Measurements from ENCODE around the gene TEAD1. TPM values are rescaled to one million over a fixed set of nuclear protein-coding genes. Genes with fewer than 3 reads are reported as not detected.

The TEAD1 gene
- total and polyA plus RNA-seq, 2 experiments from 2014 or later = 24.5 to 103 TPM

DNA sequence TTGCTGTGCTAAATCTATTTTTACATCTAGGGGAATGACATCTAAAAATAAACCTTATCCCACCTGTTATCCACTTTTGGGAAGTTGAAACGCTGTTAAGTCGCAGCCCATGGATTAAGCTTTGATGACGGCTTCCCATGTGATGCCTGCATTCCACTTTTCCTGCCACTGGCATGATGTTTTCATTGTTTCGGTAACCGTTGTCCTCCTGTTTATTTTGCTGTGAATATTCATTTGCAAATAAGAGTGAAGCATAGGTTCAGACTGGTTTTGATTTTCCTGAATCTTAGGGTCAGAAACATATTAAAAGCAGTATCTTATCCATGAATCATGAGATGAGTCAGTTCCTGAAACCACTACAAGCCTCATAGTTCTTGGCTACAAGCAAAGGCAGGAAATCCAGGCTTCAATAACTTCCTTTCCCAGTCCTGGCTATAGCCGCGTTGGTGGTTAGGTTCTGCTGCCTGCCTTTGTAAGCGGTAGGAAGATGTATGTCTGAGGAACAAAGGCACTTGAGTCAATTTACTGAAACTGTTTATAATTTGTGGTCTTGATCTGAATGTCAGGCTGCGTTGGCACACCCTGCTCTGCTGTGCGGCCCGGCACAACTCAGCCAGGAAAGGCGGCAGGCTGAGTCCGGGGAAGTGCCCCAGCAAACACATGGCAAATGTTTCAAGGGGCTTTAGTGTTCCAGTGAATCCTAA lies 19.4 kb downstream of the TEAD1 start (continued):
- TF ChIP-seq JUNB (IDR thresholded peaks at IDR 0.05; ENCODE audit: unreplicated experiment) = no peak

DNA sequence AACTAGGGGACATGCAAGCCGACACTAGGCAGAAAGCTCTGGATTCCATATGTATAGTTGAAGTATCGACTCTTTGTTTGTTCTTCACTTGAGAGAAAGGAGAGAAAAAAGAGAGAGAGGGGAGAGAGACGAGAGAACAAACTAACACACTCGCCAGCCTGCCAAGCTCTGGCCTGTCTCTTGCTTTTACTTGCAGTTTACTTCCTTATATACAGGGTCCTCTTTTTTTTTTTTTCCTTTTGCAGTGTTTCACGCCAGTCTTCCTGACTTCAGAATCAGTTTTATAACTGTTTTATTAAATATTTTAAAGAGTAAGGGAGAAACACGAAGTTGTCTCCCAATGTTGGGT lies 19.9 kb downstream of the TEAD1 start:
- H3K9me2 ChIP-seq (ENCODE audit: insufficient read depth) = no peaks in the 10 kb centered on the region
- Mint-ChIP-seq H3K4me1 (peaks cover 92% of the 10 kb centered on the region), H3K4me3 (no peak overlapping the region; the same call in 2 of the 3 replicates), H3K36me3 (ENCODE audit: low read depth) (no peaks in the 10 kb centered on the region), H3K9me3 (no peaks in the 10 kb centered on the region), H3K27ac (peak overlapping the region; percentile 54; the same call in 1 of the 2 replicates), H3K27me3 (ENCODE audit: insufficient read depth, low read depth, poor library complexity) (peaks cover 13% of the 10 kb centered on the region)
- H3K4me2 ChIP-seq = peak overlapping the region; percentile 42
- peaks cover 92% of the 10 kb centered on the region for H3K4me1 ChIP-seq (ENCODE audit: insufficient read depth)
- H4K20me1 ChIP-seq (replicated peaks; ENCODE audit: insufficient read depth) = peaks cover 83% of the 10 kb centered on the region
- no peaks in the 10 kb centered on the region for H3F3A ChIP-seq (replicated peaks; ENCODE audit: low read depth)
- no peaks in the 10 kb centered on the region for H3K36me3 ChIP-seq (ENCODE audit: insufficient read depth)
- H3K4me3 ChIP-seq = no peak overlapping the region
- H2AFZ ChIP-seq = no peak overlapping the region
- H3K27me3 ChIP-seq (ENCODE audit: insufficient read depth) = no peaks in the 10 kb centered on the region
- peak overlapping the region; percentile 52; the same call in 1 of the 2 replicates for H3K27ac ChIP-seq (ENCODE audit: low read depth)
- DNase-seq (ENCODE audit: low spot score) = peak; percentile 37
- H3K79me2 ChIP-seq (replicated peaks; ENCODE audit: insufficient read depth) = peaks cover 100% of the 10 kb centered on the region
- TF ChIP-seq, protein P1, sequence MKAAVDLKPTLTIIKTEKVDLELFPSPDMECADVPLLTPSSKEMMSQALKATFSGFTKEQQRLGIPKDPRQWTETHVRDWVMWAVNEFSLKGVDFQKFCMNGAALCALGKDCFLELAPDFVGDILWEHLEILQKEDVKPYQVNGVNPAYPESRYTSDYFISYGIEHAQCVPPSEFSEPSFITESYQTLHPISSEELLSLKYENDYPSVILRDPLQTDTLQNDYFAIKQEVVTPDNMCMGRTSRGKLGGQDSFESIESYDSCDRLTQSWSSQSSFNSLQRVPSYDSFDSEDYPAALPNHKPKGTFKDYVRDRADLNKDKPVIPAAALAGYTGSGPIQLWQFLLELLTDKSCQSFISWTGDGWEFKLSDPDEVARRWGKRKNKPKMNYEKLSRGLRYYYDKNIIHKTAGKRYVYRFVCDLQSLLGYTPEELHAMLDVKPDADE (IDR thresholded peaks at IDR 0.05) = no peak
- TF ChIP-seq, protein P2, sequence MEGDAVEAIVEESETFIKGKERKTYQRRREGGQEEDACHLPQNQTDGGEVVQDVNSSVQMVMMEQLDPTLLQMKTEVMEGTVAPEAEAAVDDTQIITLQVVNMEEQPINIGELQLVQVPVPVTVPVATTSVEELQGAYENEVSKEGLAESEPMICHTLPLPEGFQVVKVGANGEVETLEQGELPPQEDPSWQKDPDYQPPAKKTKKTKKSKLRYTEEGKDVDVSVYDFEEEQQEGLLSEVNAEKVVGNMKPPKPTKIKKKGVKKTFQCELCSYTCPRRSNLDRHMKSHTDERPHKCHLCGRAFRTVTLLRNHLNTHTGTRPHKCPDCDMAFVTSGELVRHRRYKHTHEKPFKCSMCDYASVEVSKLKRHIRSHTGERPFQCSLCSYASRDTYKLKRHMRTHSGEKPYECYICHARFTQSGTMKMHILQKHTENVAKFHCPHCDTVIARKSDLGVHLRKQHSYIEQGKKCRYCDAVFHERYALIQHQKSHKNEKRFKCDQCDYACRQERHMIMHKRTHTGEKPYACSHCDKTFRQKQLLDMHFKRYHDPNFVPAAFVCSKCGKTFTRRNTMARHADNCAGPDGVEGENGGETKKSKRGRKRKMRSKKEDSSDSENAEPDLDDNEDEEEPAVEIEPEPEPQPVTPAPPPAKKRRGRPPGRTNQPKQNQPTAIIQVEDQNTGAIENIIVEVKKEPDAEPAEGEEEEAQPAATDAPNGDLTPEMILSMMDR (conservative IDR thresholded peaks at IDR 0.05; ENCODE audit: low read depth in 2 of 2) = no peak
- TF ChIP-seq POLR2AphosphoS5 (IDR thresholded peaks at IDR 0.05; ENCODE audit: low read depth) (no peak), ZNF331 (CRISPR knock-in tag; IDR thresholded peaks at IDR 0.05; ENCODE audit: low read depth) (no peak), NANOG (IDR thresholded peaks at IDR 0.05; ENCODE audit: borderline replicate concordance) (no peak), ZNF114 (CRISPR knock-in tag; IDR thresholded peaks at IDR 0.05) (no peak), EZH2 (IDR thresholded peaks at IDR 0.05; ENCODE audit: low read depth, unreplicated experiment) (no peak), JUNB (IDR thresholded peaks at IDR 0.05; ENCODE audit: unreplicated experiment) (no peak), EZH2phosphoT487 (IDR thresholded peaks at IDR 0.05; ENCODE audit: unreplicated experiment) (no peak), STAT1 (IDR thresholded peaks at IDR 0.05; ENCODE audit: unreplicated experiment) (no peak), CREB1 (CRISPR knock-in tag; IDR thresholded peaks at IDR 0.05; ENCODE audit: low read depth) (no peak)
- TF ChIP-seq, protein P3, sequence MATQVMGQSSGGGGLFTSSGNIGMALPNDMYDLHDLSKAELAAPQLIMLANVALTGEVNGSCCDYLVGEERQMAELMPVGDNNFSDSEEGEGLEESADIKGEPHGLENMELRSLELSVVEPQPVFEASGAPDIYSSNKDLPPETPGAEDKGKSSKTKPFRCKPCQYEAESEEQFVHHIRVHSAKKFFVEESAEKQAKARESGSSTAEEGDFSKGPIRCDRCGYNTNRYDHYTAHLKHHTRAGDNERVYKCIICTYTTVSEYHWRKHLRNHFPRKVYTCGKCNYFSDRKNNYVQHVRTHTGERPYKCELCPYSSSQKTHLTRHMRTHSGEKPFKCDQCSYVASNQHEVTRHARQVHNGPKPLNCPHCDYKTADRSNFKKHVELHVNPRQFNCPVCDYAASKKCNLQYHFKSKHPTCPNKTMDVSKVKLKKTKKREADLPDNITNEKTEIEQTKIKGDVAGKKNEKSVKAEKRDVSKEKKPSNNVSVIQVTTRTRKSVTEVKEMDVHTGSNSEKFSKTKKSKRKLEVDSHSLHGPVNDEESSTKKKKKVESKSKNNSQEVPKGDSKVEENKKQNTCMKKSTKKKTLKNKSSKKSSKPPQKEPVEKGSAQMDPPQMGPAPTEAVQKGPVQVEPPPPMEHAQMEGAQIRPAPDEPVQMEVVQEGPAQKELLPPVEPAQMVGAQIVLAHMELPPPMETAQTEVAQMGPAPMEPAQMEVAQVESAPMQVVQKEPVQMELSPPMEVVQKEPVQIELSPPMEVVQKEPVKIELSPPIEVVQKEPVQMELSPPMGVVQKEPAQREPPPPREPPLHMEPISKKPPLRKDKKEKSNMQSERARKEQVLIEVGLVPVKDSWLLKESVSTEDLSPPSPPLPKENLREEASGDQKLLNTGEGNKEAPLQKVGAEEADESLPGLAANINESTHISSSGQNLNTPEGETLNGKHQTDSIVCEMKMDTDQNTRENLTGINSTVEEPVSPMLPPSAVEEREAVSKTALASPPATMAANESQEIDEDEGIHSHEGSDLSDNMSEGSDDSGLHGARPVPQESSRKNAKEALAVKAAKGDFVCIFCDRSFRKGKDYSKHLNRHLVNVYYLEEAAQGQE (IDR thresholded peaks at IDR 0.05; ENCODE audit: unreplicated experiment) = no peak
- TF ChIP-seq, protein P4, sequence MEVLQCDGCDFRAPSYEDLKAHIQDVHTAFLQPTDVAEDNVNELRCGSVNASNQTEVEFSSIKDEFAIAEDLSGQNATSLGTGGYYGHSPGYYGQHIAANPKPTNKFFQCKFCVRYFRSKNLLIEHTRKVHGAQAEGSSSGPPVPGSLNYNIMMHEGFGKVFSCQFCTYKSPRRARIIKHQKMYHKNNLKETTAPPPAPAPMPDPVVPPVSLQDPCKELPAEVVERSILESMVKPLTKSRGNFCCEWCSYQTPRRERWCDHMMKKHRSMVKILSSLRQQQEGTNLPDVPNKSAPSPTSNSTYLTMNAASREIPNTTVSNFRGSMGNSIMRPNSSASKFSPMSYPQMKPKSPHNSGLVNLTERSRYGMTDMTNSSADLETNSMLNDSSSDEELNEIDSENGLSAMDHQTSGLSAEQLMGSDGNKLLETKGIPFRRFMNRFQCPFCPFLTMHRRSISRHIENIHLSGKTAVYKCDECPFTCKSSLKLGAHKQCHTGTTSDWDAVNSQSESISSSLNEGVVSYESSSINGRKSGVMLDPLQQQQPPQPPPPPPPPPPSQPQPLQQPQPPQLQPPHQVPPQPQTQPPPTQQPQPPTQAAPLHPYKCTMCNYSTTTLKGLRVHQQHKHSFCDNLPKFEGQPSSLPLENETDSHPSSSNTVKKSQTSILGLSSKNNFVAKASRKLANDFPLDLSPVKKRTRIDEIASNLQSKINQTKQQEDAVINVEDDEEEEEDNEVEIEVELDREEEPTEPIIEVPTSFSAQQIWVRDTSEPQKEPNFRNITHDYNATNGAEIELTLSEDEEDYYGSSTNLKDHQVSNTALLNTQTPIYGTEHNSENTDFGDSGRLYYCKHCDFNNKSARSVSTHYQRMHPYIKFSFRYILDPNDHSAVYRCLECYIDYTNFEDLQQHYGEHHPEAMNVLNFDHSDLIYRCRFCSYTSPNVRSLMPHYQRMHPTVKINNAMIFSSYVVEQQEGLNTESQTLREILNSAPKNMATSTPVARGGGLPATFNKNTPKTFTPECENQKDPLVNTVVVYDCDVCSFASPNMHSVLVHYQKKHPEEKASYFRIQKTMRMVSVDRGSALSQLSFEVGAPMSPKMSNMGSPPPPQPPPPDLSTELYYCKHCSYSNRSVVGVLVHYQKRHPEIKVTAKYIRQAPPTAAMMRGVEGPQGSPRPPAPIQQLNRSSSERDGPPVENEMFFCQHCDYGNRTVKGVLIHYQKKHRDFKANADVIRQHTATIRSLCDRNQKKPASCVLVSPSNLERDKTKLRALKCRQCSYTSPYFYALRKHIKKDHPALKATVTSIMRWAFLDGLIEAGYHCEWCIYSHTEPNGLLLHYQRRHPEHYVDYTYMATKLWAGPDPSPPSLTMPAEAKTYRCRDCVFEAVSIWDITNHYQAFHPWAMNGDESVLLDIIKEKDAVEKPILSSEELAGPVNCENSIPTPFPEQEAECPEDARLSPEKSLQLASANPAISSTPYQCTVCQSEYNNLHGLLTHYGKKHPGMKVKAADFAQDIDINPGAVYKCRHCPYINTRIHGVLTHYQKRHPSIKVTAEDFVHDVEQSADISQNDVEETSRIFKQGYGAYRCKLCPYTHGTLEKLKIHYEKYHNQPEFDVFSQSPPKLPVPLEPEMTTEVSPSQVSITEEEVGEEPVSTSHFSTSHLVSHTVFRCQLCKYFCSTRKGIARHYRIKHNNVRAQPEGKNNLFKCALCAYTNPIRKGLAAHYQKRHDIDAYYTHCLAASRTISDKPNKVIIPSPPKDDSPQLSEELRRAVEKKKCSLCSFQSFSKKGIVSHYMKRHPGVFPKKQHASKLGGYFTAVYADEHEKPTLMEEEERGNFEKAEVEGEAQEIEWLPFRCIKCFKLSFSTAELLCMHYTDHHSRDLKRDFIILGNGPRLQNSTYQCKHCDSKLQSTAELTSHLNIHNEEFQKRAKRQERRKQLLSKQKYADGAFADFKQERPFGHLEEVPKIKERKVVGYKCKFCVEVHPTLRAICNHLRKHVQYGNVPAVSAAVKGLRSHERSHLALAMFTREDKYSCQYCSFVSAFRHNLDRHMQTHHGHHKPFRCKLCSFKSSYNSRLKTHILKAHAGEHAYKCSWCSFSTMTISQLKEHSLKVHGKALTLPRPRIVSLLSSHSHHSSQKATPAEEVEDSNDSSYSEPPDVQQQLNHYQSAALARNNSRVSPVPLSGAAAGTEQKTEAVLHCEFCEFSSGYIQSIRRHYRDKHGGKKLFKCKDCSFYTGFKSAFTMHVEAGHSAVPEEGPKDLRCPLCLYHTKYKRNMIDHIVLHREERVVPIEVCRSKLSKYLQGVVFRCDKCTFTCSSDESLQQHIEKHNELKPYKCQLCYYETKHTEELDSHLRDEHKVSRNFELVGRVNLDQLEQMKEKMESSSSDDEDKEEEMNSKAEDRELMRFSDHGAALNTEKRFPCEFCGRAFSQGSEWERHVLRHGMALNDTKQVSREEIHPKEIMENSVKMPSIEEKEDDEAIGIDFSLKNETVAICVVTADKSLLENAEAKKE (CRISPR knock-in tag; IDR thresholded peaks at IDR 0.05) = no peak
- ATAC-seq = no peak; the same call in 1 of the 3 replicates
